HepG2 (cell line): ENCODE measurements around the gene SLC16A11. TPM values are rescaled to one million over a fixed set of nuclear protein-coding genes. Genes with fewer than 3 reads are reported as not detected.

Source experiments
- ARID5B ChIP-seq: IDR thresholded peaks from 2 replicates; pipeline ENCODE4 v1.4.0; 2020; ENCODE audit warnings: mild to moderate bottlenecking, missing genetic modification reagents
- JUN ChIP-seq: sonication (generic); formaldehyde crosslinking; IDR thresholded peaks from 2 replicates; pipeline ENCODE4 v1.4.0; 2020; ENCODE audit warnings: mild to moderate bottlenecking, missing genetic modification reagents
- POGK ChIP-seq: sonication (generic); formaldehyde crosslinking; conservative IDR thresholded peaks from 2 replicates; pipeline ENCODE4 v1.8.0; 2022; ENCODE audit warnings: mild to moderate bottlenecking, moderate library complexity, missing genetic modification reagents
- RXRA ChIP-seq: sonication (generic); formaldehyde crosslinking; IDR thresholded peaks from 2 replicates; pipeline ENCODE4 v1.5.1; 2020; ENCODE audit warnings: missing genetic modification reagents
- SP5 ChIP-seq: IDR thresholded peaks from 2 replicates; pipeline ENCODE4 v1.6.1; 2016; ENCODE audit warnings: low read depth, borderline replicate concordance
- TBX2 ChIP-seq: sonication (generic); formaldehyde crosslinking; IDR thresholded peaks from 2 replicates; pipeline ENCODE4 v1.5.0; 2020; ENCODE audit warnings: missing genetic modification reagents, mild to moderate bottlenecking, borderline replicate concordance
- ZFP90 ChIP-seq: sonication (generic); formaldehyde crosslinking; IDR thresholded peaks from 2 replicates; pipeline ENCODE4 v1.8.0; 2022; ENCODE audit warnings: missing genetic modification reagents, mild to moderate bottlenecking, inconsistent platforms, borderline replicate concordance
- polyA plus RNA-seq, 8 experiments: library from polyadenylated mRNA; depleted of rRNA in 3 of 8; stranded (reverse) in 7 of 8; unstranded in 1 of 8; fragments of >200 nt; fragmentation: Illumina TruSeq in 4 of 8; extraction: Trizol in 4 of 8; gene quantifications; 2 replicates each; pipeline versions ENCODE4 v1.2.1 to v1.2.3, GENCODE V29; 2011 to 2016; ENCODE audit warnings: low read depth in 4 of 8, missing spikeins in 1 of 8, mixed read lengths in 1 of 8; ENCODE audit not compliant: insufficient read depth in 1 of 8
- total RNA-seq, 5 experiments: library from RNA; depleted of rRNA; stranded (reverse); fragments of >200 nt; fragmentation: Illumina TruSeq; extraction: Trizol; gene quantifications; 2 replicates each; pipeline ENCODE4 v1.2.3, GENCODE V29; 2016; ENCODE audit warnings: low read depth in 1 of 5
- TF ChIP-seq, protein P1 (sequence below): sonication (generic); formaldehyde crosslinking; IDR thresholded peaks from 2 replicates; pipeline ENCODE4 v1.4.0; 2020; ENCODE audit warnings: missing genetic modification reagents

Gene SLC16A11
- total and polyA plus RNA-seq, 2 of the 13 experiments (the other 11 are each of a cell fraction or from before 2014, with no cell fraction given): not detected

DNA sequence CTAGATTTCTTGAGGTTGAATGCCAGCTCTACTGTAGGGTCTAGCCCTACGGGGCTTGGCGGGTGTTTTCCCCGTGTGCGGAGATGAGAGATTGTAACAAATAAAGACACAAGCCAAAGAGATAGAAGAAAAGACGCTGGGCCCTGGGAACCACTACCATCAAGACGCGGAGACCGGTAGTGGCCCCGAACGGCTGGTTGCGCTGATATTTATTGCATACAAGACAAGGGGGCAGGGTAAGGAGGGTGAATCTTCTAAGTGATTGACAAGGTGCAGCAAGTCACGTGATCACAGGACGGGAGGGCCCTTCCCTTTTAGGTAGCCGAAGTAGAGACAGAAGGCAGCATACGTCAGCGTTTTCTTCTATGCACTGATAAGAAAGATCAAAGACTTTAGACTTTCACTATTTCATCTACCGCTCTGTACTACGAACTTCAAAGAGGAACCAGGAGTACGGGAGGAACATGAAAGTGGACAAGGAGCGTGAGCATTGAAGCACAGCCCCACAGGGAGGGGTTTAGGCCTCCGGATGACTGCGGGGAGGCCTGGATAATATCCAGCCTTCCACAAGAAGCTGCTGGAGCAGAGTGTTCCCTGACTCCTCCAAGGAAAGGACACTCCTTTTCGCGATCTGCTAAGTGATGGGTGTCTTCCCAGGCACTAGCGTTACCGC lies 3.0 kb upstream of the SLC16A11 start (continued):
- TF ChIP-seq POGK (CRISPR knock-in tag) (0 out of 2 replicates have a peak, but pooled peaks have one; percentile 28), TBX2 (peak; percentile 57), SP5 (peak; percentile 25; the same call in 1 of the 2 replicates), RXRA (CRISPR knock-in tag) (peak; percentile 35; the same call in 1 of the 2 replicates), ARID5B (peak; percentile 92), ZFP90 (CRISPR knock-in tag) (0 out of 2 replicates have a peak, but pooled peaks have one; percentile 34), JUN (CRISPR knock-in tag) (peak; percentile 40)
- TF ChIP-seq, protein P1, sequence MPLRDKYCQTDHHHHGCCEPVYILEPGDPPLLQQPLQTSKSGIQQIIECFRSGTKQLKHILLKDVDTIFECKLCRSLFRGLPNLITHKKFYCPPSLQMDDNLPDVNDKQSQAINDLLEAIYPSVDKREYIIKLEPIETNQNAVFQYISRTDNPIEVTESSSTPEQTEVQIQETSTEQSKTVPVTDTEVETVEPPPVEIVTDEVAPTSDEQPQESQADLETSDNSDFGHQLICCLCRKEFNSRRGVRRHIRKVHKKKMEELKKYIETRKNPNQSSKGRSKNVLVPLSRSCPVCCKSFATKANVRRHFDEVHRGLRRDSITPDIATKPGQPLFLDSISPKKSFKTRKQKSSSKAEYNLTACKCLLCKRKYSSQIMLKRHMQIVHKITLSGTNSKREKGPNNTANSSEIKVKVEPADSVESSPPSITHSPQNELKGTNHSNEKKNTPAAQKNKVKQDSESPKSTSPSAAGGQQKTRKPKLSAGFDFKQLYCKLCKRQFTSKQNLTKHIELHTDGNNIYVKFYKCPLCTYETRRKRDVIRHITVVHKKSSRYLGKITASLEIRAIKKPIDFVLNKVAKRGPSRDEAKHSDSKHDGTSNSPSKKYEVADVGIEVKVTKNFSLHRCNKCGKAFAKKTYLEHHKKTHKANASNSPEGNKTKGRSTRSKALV (CRISPR knock-in tag): 0 out of 2 replicates have a peak, but pooled peaks have one; percentile 24
